Renal pelvis (tissue), 12 donors: ENCODE measurements around the gene TCF19. TPM values are rescaled to one million over a fixed set of nuclear protein-coding genes. Genes with fewer than 3 reads are reported as not detected.

ENCODE experiments used
- DNase-seq: peaks from one replicate; pipeline ENCODE4 v3.0.0-alpha.2; 2013
- long read RNA-seq, 16 experiments: transcript quantifications; one replicate each; lab custom pipeline, GENCODE V29; 2026
- polyA plus RNA-seq, 3 donors: library from polyadenylated mRNA; unstranded; fragments of 120-200 nt; gene quantifications; one replicate each; pipeline ENCODE4 v1.2.1, GENCODE V29; 2013; ENCODE audit not compliant: insufficient read length in 3 of 3

TCF19 gene
- 10 to 100 TPM; 16.3 to 21.4 (median 17.3) TPM for polyA plus RNA-seq
- long read RNA-seq, donor 1, partial matches to known transcripts, result 0 of 1 reads
- long read RNA-seq, donor 1, other reads (novel, unspliced or antisense), result 0 of 1 reads
- long read RNA-seq, donor 2, partial matches to known transcripts, result 0 of 4 reads
- long read RNA-seq, donor 2, other reads (novel, unspliced or antisense), result 0 of 4 reads
- long read RNA-seq, donor 3, partial matches to known transcripts, result 0 of 3 reads
- long read RNA-seq, donor 3, other reads (novel, unspliced or antisense), result 0 of 3 reads
- long read RNA-seq, donor 4, partial matches to known transcripts, result 0 of 2 reads
- long read RNA-seq, donor 4, other reads (novel, unspliced or antisense), result 0 of 2 reads
- long read RNA-seq, donor 5, partial matches to known transcripts, result 0 of 2 reads
- long read RNA-seq, donor 5, other reads (novel, unspliced or antisense), result 0 of 2 reads
- long read RNA-seq, donor 6, partial matches to known transcripts, result 0 of 1 reads
- long read RNA-seq, donor 6, other reads (novel, unspliced or antisense), result 0 of 1 reads
- long read RNA-seq, donor 7, partial matches to known transcripts, result 0 of 2 reads
- long read RNA-seq, donor 7, other reads (novel, unspliced or antisense), result 0 of 2 reads
- long read RNA-seq, donor 8, partial matches to known transcripts, result 0 of 2 reads
- long read RNA-seq, donor 8, other reads (novel, unspliced or antisense), result 0 of 2 reads
- long read RNA-seq, donor 9, partial matches to known transcripts, result 0 of 3 reads
- long read RNA-seq, donor 9, other reads (novel, unspliced or antisense), result 0 of 3 reads
- long read RNA-seq, donor 10, partial matches to known transcripts, result 0 of 1 reads
- long read RNA-seq, donor 10, other reads (novel, unspliced or antisense), result 0 of 1 reads
- long read RNA-seq, donor 11, partial matches to known transcripts, result 0 of 1 reads
- long read RNA-seq, donor 11, other reads (novel, unspliced or antisense), result 0 of 1 reads
- long read RNA-seq, donor 12, partial matches to known transcripts, result 0 of 1 reads
- long read RNA-seq, donor 12, other reads (novel, unspliced or antisense), result 0 of 1 reads
- long read RNA-seq, donor 13, result 0 reads
- long read RNA-seq, donor 14, partial matches to known transcripts, result 12 of 13 reads
- long read RNA-seq, donor 14, other reads (novel, unspliced or antisense), result 0 of 13 reads
- long read RNA-seq, donor 15, partial matches to known transcripts, result 5 of 6 reads
- long read RNA-seq, donor 15, other reads (novel, unspliced or antisense), result 0 of 6 reads
- long read RNA-seq, donor 16, result 0 reads

- peak; percentile 99 for DNase-seq
Measured at GRCh38 chr6:31158140-31158862, at the start of gene TCF19. Gene TCF19 (plus strand): TSS chr6:31158589. CDS start chr6:31159470, 881 bp downstream.

DNA sequence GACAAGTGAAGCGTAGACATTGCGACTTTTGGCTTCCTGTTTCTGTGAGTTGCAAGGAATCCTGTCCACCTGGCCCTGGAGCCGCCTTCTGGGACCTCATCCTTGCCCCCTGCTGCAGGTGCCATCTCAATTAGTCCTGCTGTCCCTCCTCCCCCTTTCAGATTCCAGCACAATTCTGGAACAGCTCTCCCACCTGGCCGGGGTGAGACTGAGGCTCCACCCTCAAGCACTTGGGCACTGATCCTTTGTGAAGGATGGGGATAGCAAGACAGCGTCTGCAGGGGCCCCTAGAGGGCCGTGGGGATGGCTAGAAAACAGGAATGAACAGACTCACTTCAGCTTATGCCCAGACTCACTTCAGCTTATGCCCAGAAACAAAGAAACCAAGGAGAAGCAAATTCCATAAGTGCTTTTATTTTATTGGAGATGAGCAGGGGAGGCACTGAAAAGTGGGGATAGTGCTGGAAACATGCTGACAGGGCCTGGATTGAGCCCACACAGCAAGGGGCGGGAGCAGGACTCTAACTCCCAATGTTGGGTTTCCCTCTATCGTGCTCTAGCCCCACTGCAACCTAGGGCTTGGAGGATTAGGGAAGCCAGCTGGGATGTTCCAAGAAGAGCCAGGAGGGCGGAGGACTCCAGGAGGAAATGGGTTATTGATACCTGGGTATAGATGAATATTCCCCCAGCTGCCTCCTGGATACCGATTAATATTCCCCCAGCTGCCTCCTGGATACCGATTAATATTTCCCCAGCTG, 47.4 kb upstream of the TCF19 start:
- no peak for DNase-seq

GRCh38 chr6:31111712-31112111, 46.7 kb upstream of the TCF19 start:
- DNase-seq, result no peak

- no peak for DNase-seq
Measured at GRCh38 chr6:31112478-31112877, 45.9 kb upstream of the TCF19 start, which contains the start of gene C6orf15. Gene C6orf15 (minus strand): TSS chr6:31112575. CDS start chr6:31112555, 20 bp downstream.

DNA sequence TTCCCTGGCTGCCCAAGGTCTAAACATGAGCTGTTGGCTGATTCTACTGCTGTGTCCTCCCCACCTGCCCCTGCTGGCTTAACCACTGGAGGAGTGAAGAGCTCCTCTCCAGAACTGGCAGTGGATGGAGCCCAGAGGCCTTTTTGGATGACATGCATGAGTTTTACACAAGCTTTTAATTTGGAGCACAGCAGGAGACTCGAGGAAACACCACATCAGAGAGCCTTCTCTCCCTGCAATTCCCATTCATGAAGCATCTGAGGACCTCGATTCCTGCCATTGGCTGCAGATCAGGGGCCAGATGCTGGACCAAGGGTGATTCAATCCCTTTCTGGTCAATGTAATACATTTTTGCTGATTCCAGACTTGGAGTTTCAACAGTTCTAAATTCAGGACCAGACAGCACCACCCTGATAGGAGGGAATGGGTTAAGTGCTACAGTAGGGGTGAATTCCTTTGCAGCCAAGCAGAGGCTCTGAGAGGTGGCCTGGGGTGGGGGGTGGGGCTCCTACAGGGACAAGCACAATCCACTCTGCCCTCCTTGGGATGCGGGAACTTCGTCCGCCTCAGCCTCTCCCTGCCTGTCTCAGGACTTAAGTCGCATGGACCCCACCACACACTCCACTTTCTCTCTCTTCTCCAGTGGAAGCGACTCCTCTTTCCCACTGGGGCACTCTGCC, 44.4 kb upstream of the TCF19 start:
- no peak for DNase-seq

GRCh38 chr6:31114541-31114878, 43.9 kb upstream of the TCF19 start, which contains the start of gene PSORS1C1:
Gene PSORS1C1 (plus strand): TSS chr6:31114800. CDS start chr6:31129633, 14,833 bp downstream.
- DNase-seq, result no peak

DNA sequence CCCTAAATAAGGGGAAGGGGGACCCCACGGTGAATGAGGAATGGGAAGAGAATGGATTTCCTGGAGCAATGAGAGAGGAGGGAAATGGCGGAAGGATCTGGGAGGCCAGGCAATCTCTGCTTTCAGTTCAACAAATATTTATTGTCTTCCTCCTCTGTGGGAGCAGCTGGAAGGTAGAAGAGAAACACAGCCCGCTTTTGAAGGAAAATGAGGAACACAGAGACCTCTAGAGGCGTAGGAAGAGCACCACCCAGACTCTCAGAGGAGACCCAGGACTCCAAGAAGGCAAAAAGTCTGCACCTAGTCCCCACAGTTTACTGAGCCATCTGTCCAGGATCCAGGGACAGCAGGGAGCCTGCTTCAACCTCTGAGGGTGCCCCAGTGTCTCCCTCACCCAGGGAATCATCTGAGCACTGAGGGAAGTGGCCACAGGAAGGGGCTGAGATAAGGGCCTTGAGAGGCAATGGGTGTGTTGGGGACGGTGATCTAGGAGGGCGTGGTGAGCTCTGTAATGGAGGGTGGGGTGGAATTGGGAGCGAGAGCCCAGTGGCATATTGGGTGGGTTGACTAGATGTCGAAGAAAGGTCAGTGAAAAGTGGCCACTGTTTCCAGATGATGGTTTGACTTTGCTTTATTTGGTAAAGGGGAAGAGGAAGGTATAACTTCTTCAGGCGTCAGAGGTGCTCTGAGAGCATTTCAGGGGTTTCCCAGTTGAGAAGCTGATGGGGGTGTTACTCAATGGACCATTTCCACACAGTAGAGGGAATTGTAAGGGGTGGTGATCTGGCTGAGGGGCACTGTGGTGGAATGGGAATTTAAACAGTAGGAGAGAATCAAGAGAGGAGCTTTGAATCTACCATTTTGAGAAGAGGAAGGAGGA, 43.2 kb upstream of the TCF19 start:
- no peak for DNase-seq

- DNase-seq, result no peak
Measured at GRCh38 chr6:31115941-31116560, 42.3 kb upstream of the TCF19 start.

DNA sequence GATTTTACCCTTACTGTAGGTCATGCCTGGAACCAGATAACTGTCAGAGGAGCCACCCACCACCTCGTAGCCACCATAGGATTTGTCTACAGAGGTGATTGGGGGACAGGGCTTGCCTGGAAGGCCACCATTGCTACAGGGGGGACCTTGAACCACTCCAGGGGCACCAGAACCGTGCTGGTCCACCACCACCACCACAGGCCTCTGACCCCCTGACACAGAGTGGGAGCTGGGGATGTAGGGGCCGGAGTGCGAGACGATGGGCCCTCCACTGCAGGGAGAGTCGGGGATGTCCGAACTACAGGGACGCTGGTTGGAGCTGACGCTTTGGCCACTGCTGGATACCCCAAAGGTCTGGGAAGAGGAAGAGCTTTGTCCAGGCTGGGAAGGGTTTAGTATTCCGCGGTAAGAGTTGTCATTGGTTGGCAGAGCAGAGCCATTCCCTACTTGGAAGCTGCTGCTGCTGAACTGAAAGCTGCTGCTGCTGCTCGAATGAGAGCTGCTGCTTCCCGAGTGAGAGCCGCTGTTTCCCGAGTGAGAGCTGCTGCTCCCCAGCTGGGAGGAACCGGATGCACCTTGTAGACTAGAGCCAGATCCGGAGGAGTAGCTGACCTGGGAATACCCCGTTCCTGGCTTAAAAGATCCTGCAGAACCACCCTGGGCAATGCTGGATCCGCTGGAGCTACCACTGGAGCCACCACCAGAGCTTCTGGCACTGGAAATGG, 41.6 kb upstream of the TCF19 start:
- DNase-seq, result no peak

DNA sequence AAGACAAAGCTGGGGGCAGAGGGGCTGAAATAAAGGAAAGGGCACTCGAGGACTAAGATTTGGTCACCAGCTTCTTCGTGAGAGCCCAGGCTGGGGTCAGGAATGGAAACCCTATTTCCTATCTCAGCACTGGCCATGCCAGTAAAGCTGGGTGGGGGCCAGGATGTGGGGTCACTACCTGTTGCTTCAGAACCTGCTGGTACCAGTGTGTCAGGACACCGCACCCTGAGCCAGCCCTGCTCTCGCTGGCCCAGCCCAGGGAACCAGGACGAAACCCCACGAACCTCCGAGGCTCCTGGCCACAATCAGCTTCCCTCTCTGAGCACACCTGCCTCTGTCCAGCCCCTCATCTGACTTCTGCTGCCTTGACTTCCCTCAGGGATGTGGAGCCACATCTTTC, 40.2 kb upstream of the TCF19 start:
- no peak for DNase-seq

- no peak for DNase-seq
Measured at GRCh38 chr6:31120151-31120915, 38.1 kb upstream of the TCF19 start, which contains the start of gene CDSN. Gene CDSN (minus strand): TSS chr6:31120446. CDS start chr6:31120419, 27 bp downstream.

GRCh38 chr6:31121131-31121790, 37.1 kb upstream of the TCF19 start:
- no peak for DNase-seq

- peak; percentile 86 for DNase-seq
Measured at GRCh38 chr6:31122791-31123706, 35.3 kb upstream of the TCF19 start.

DNA sequence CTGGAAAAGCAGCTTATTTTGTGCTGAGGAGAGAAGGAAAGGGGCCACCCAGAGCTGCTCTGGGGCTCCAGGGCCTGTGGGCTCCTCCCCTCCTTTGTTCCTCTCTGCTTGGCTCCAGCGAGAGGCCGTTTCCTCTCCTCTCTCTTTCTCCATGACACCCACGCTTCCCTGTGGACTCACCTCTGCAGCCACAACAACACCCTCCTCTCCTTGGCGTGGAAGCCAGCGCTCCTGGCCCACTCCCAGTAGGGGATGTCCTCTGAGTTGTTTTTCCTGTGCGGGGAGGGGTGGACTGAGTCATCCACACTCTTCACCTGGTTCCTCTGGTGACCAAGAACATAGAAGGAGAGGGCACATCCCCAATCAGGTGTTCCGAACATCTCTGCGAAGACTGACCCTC, 33.2 kb upstream of the TCF19 start:
- DNase-seq, result no peak
